Measurements from ENCODE around the gene RNF144B. TPM values are rescaled to one million over a fixed set of nuclear protein-coding genes. Genes with fewer than 3 reads are reported as not detected.
A peak's percentile ranks its signal among the peaks of the same experiment; 100 is the strongest.

The RNF144B gene
- total and polyA plus RNA-seq, 2 of the 13 experiments (the other 11 are each of a cell fraction or from before 2014, with no cell fraction given): 1.8 to 4.3 TPM

DNA sequence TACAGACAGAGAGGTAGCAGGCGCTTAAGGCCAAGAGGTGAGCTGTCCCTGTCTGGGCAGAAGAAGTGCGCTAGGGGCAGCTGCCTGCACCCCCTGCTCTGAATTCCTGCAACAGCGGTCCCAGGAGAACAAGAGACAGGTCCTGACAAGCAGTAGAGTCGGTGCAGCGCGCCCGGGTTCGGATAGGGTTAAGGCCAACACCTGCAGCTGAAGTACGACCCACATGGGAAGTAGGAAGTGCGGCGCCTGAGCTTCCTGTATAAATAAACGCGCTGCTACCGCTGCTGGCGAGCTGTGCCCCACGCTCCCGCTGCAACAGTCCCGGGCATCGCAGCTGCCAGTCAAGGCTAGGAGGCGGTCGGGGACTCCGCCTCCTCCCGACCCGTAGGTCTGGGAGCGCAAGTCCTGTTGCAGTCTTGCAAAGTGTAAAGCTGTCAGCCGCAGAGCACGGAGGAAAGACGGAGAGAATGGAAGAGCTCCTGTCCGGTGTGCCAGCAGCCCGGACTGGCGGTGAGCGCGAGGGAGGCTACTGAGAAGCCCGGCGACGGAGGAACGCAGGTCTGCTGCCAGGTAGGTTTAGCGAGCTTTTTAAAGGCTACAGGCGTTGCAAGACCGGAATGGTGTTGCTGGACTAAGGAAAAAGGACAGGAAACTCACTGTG, at the start of gene RNF144B (continued):
- TF ChIP-seq ZNF691 (CRISPR knock-in tag; IDR thresholded peaks at IDR 0.05; ENCODE audit: borderline replicate concordance, low read depth) (no peak; the same call in 1 of the 2 replicates), NAIF1 (CRISPR knock-in tag; IDR thresholded peaks at IDR 0.05; ENCODE audit: borderline replicate concordance) (peak; percentile 59; the same call in 1 of the 2 replicates), HINFP (CRISPR knock-in tag; IDR thresholded peaks at IDR 0.05; ENCODE audit: low read depth) (peak; percentile 73; the same call in 1 of the 2 replicates), ZSCAN21 (CRISPR knock-in tag; IDR thresholded peaks at IDR 0.05; ENCODE audit: borderline replicate concordance) (peak; percentile 89), AHR (CRISPR knock-in tag; IDR thresholded peaks at IDR 0.05) (peak; percentile 94), ASH2L (IDR thresholded peaks at IDR 0.05; ENCODE audit: insufficient read length, low read depth, low read length) (peak; percentile 93), ZNF563 (CRISPR knock-in tag; IDR thresholded peaks at IDR 0.05) (peak; percentile 81; the same call in 1 of the 2 replicates), SALL1 (CRISPR knock-in tag; IDR thresholded peaks at IDR 0.05) (peak; percentile 97), DNMT1 (CRISPR knock-in tag; IDR thresholded peaks at IDR 0.05) (no peak), CBFB (CRISPR knock-in tag; IDR thresholded peaks at IDR 0.05) (peak; percentile 61; the same call in 1 of the 2 replicates), HOXD1 (CRISPR knock-in tag; IDR thresholded peaks at IDR 0.05) (no peak), NR1H2 (CRISPR knock-in tag; IDR thresholded peaks at IDR 0.05; ENCODE audit: borderline replicate concordance, low read depth) (no peak), NR2F2 (IDR thresholded peaks at IDR 0.05; ENCODE audit: borderline replicate concordance, low read depth) (peak; percentile 38; the same call in 1 of the 2 replicates), SALL2 (CRISPR knock-in tag; IDR thresholded peaks at IDR 0.05) (peak; percentile 15; the same call in 1 of the 2 replicates), SCMH1 (CRISPR knock-in tag; IDR thresholded peaks at IDR 0.05; ENCODE audit: borderline replicate concordance) (no peak), ATF7-NPFF (CRISPR knock-in tag; IDR thresholded peaks at IDR 0.05; ENCODE audit: low read depth) (peak; percentile 85; the same call in 1 of the 2 replicates), ZNF124 (CRISPR knock-in tag; IDR thresholded peaks at IDR 0.05) (no peak), ZNF616 (CRISPR knock-in tag; IDR thresholded peaks at IDR 0.05; ENCODE audit: low read depth) (peak; percentile 73; the same call in 1 of the 2 replicates), NR2F6 (IDR thresholded peaks at IDR 0.05) (peak; percentile 50; the same call in 1 of the 2 replicates), NR2F6 (CRISPR knock-in tag; IDR thresholded peaks at IDR 0.05) (peak; percentile 58; the same call in 1 of the 2 replicates), RORA (CRISPR knock-in tag; IDR thresholded peaks at IDR 0.05) (no peak), ZNF546 (CRISPR knock-in tag; conservative IDR thresholded peaks at IDR 0.05) (peak; percentile 82; the same call in 1 of the 2 replicates), ZNF337 (CRISPR knock-in tag; IDR thresholded peaks at IDR 0.05; ENCODE audit: borderline replicate concordance, low read depth) (0 out of 2 replicates have a peak, but pooled peaks have one; percentile 2), ZBTB38 (CRISPR knock-in tag; IDR thresholded peaks at IDR 0.05) (peak; percentile 90), FOXO1 (CRISPR knock-in tag; IDR thresholded peaks at IDR 0.05) (peak; percentile 73; the same call in 1 of the 2 replicates), ETV6 (CRISPR knock-in tag; conservative IDR thresholded peaks at IDR 0.05) (peak; percentile 96)
- TF ChIP-seq, protein P1, sequence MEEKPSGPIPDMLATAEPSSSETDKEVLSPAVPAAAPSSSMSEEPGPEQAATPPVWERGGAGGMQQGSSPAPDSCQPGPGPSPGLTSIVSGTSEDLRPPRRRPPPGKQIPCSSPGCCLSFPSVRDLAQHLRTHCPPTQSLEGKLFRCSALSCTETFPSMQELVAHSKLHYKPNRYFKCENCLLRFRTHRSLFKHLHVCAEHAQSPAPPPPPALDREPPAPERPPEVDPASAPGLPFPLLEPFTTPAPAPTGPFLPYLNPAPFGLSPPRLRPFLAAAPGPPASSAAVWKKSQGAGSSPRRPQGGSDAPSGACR (CRISPR knock-in tag; IDR thresholded peaks at IDR 0.05): peak; percentile 87
- TF ChIP-seq, protein P2, sequence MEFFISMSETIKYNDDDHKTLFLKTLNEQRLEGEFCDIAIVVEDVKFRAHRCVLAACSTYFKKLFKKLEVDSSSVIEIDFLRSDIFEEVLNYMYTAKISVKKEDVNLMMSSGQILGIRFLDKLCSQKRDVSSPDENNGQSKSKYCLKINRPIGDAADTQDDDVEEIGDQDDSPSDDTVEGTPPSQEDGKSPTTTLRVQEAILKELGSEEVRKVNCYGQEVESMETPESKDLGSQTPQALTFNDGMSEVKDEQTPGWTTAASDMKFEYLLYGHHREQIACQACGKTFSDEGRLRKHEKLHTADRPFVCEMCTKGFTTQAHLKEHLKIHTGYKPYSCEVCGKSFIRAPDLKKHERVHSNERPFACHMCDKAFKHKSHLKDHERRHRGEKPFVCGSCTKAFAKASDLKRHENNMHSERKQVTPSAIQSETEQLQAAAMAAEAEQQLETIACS (CRISPR knock-in tag; IDR thresholded peaks at IDR 0.05): no peak
